Naive B cell (primary cell): ENCODE data around the gene CTAG1B. TPM values are rescaled to one million over a fixed set of nuclear protein-coding genes. Genes with fewer than 3 reads are reported as not detected.
A peak's percentile ranks its signal among the peaks of the same experiment; 100 is the strongest.
"Not testable (repeated sequence)": the region's sequence is repeated elsewhere in the genome, so short reads cannot be mapped to it uniquely, and the experiment has no call there.

ENCODE experiments used
- ATAC-seq, 2 donors: fragments of 150-1000 bp; cut with Tn5 transposase; 2 replicates each; pipeline ENCODE4 v1.10.0; 2021; ENCODE audit warnings: low read depth in 2 of 2, mild to moderate bottlenecking in 2 of 2, moderate library complexity in 2 of 2
- DNase-seq: peaks from one replicate; pipeline ENCODE4 v3.0.0; 2022
- H3K27ac Mint-ChIP-seq, 6 donors: one replicate each; pipeline ENCODE4 v1.8.0; 2020 to 2022; ENCODE audit warnings: mild to moderate bottlenecking in 6 of 6, mixed read lengths in 6 of 6, moderate library complexity in 5 of 6, inconsistent platforms in 2 of 6
- H3K27me3 Mint-ChIP-seq, 3 donors: one replicate each; pipeline ENCODE4 v1.8.0; 2021 to 2022; ENCODE audit warnings: mixed read lengths in 3 of 3, mild to moderate bottlenecking in 1 of 3
- H3K36me3 Mint-ChIP-seq, 2 donors: one replicate each; pipeline ENCODE4 v1.8.0; 2020 to 2022; ENCODE audit warnings: mixed read lengths in 2 of 2, inconsistent platforms in 1 of 2, mild to moderate bottlenecking in 1 of 2
- H3K4me1 Mint-ChIP-seq, 3 donors: one replicate each; pipeline ENCODE4 v1.8.0; 2020 to 2022; ENCODE audit warnings: mixed read lengths in 3 of 3, inconsistent platforms in 1 of 3, mild to moderate bottlenecking in 1 of 3, moderate library complexity in 1 of 3
- H3K4me3 Mint-ChIP-seq, 8 donors: one replicate each; pipeline ENCODE4 v1.8.0; 2020 to 2022; ENCODE audit warnings: mild to moderate bottlenecking in 8 of 8, mixed read lengths in 8 of 8, moderate library complexity in 8 of 8, inconsistent platforms in 2 of 8
- H3K9me3 Mint-ChIP-seq, 7 donors: one replicate each; pipeline ENCODE4 v1.8.0; 2020 to 2022; ENCODE audit warnings: mixed read lengths in 7 of 7, mild to moderate bottlenecking in 5 of 7, inconsistent platforms in 2 of 7, moderate library complexity in 1 of 7
- polyA plus RNA-seq, 6 donors: library from polyadenylated mRNA; unstranded; fragments of 300-500 nt; fragmentation: Illumina TruSeq; gene quantifications; one replicate each; pipeline ENCODE4 v1.2.3, GENCODE V29; 2021; ENCODE audit warnings: low read depth in 6 of 6

Gene CTAG1B
- polyA plus RNA-seq: not detected

- not testable (repeated sequence) for DNase-seq, H3K27me3 Mint-ChIP-seq, H3K9me3 Mint-ChIP-seq, H3K4me3 Mint-ChIP-seq, ATAC-seq, H3K27ac Mint-ChIP-seq, H3K4me1 Mint-ChIP-seq, H3K36me3 Mint-ChIP-seq
Observed at GRCh38 chrX:154619182-154619581, at the start of gene CTAG1B. CTAG1B (minus strand) TSS chrX:154619282; CDS start chrX:154619218, 64 bp downstream.

GRCh38 chrX:154661899-154662298, 42.8 kb upstream of the CTAG1B start:
- peak; percentile 50 to 60 for ATAC-seq
- H3K27ac Mint-ChIP-seq: peak overlapping the region in 4 of 6 donors; percentile 0 to 82 (median 8)
- peak; percentile 14 for DNase-seq
- no peaks in the 10 kb centered on the region for H3K27me3 Mint-ChIP-seq
- H3K4me1 Mint-ChIP-seq: peaks cover 9 to 23% (median 17%) of the 10 kb centered on the region in 3 donors
- H3K9me3 Mint-ChIP-seq: peaks cover 1 to 25% (median 6%) of the 10 kb centered on the region in 7 donors
- H3K36me3 Mint-ChIP-seq: no peaks in the 10 kb centered on the region
- H3K4me3 Mint-ChIP-seq: peak overlapping the region in 5 of 8 donors; percentile 3 to 65 (median 21)

GRCh38 chrX:154661170-154661569, 42.1 kb upstream of the CTAG1B start:
- Mint-ChIP-seq H3K4me3 (peak overlapping the region in 2 of 8 donors; percentile 1 to 65), H3K9me3 (peaks cover 1 to 25% (median 5%) of the 10 kb centered on the region in 7 donors), H3K36me3 (no peaks in the 10 kb centered on the region), H3K27me3 (no peaks in the 10 kb centered on the region), H3K4me1 (peaks cover 9 to 23% (median 17%) of the 10 kb centered on the region in 3 donors), H3K27ac (peak overlapping the region in 3 of 6 donors; percentile 16 to 56 (median 22))
- ATAC-seq: peak; percentile 25 to 47
- DNase-seq: peak; percentile 9

GRCh38 chrX:154660541-154660940, 41.5 kb upstream of the CTAG1B start:
- DNase-seq (no peak), ATAC-seq (no peak)
- H3K4me1 Mint-ChIP-seq: peaks cover 9 to 23% (median 17%) of the 10 kb centered on the region in 3 donors
- no peaks in the 10 kb centered on the region for H3K36me3 Mint-ChIP-seq
- H3K27ac Mint-ChIP-seq: no peak overlapping the region
- H3K4me3 Mint-ChIP-seq: no peak overlapping the region
- no peaks in the 10 kb centered on the region for H3K27me3 Mint-ChIP-seq
- peaks cover 1 to 25% (median 5%) of the 10 kb centered on the region in 7 donors for H3K9me3 Mint-ChIP-seq

- Mint-ChIP-seq H3K4me1 (peaks cover 9 to 23% (median 17%) of the 10 kb centered on the region in 3 donors), H3K9me3 (peaks cover 0 to 25% (median 5%) of the 10 kb centered on the region in 7 donors), H3K27ac (no peak overlapping the region), H3K36me3 (no peaks in the 10 kb centered on the region), H3K27me3 (no peaks in the 10 kb centered on the region), H3K4me3 (peak overlapping the region in 1 of 8 donors; percentile 59)
- no peak for ATAC-seq
- no peak for DNase-seq
Observed at GRCh38 chrX:154658957-154659356, 39.9 kb upstream of the CTAG1B start.

- H3K4me1 Mint-ChIP-seq: peaks cover 9 to 22% (median 17%) of the 10 kb centered on the region in 3 donors
Observed at GRCh38 chrX:154658187-154658586, 39.1 kb upstream of the CTAG1B start.

GRCh38 chrX:154657226-154657805, 38.2 kb upstream of the CTAG1B start:
- Mint-ChIP-seq H3K36me3 (no peaks in the 10 kb centered on the region), H3K9me3 (peaks cover 0 to 10% (median 4%) of the 10 kb centered on the region in 7 donors), H3K4me3 (no peak overlapping the region), H3K27ac (no peak overlapping the region), H3K4me1 (peaks cover 9 to 13% (median 13%) of the 10 kb centered on the region in 3 donors), H3K27me3 (no peaks in the 10 kb centered on the region)
- ATAC-seq (no peak), DNase-seq (no peak)

More at GRCh38 chrX:154658187-154658586, 39.1 kb upstream of the CTAG1B start:
- DNase-seq (no peak), ATAC-seq (no peak)
- peaks cover 0 to 18% (median 4%) of the 10 kb centered on the region in 7 donors for H3K9me3 Mint-ChIP-seq
- H3K27me3 Mint-ChIP-seq: no peaks in the 10 kb centered on the region
- no peaks in the 10 kb centered on the region for H3K36me3 Mint-ChIP-seq
- H3K27ac Mint-ChIP-seq: no peak overlapping the region
- H3K4me3 Mint-ChIP-seq: no peak overlapping the region

- Mint-ChIP-seq H3K4me1 (no peaks in the 10 kb centered on the region), H3K27ac (no peak overlapping the region), H3K4me3 (peak overlapping the region in 1 of 8 donors; percentile 53), H3K27me3 (no peaks in the 10 kb centered on the region), H3K9me3 (peaks cover 0 to 5% (median 0%) of the 10 kb centered on the region in 7 donors), H3K36me3 (no peaks in the 10 kb centered on the region)
- ATAC-seq (no peak), DNase-seq (no peak)
Observed at GRCh38 chrX:154655786-154656185, 36.7 kb upstream of the CTAG1B start.

GRCh38 chrX:154655346-154655745, 36.3 kb upstream of the CTAG1B start:
- H3K4me3 Mint-ChIP-seq: no peak overlapping the region
- no peaks in the 10 kb centered on the region for H3K4me1 Mint-ChIP-seq
- ATAC-seq (no peak), DNase-seq (no peak)
- H3K9me3 Mint-ChIP-seq: peaks cover 0 to 5% (median 0%) of the 10 kb centered on the region in 7 donors
- H3K27me3 Mint-ChIP-seq: no peaks in the 10 kb centered on the region
- H3K36me3 Mint-ChIP-seq: no peaks in the 10 kb centered on the region
- no peak overlapping the region for H3K27ac Mint-ChIP-seq

GRCh38 chrX:154654925-154655324, 35.8 kb upstream of the CTAG1B start:
- H3K27me3 Mint-ChIP-seq: no peaks in the 10 kb centered on the region
- peaks cover 0 to 5% (median 0%) of the 10 kb centered on the region in 7 donors for H3K9me3 Mint-ChIP-seq
- ATAC-seq (no peak), DNase-seq (no peak)
- H3K36me3 Mint-ChIP-seq: no peaks in the 10 kb centered on the region
- no peaks in the 10 kb centered on the region for H3K4me1 Mint-ChIP-seq
- H3K4me3 Mint-ChIP-seq: no peak overlapping the region
- peak overlapping the region in 1 of 6 donors; percentile 74 for H3K27ac Mint-ChIP-seq

GRCh38 chrX:154654372-154654771, 35.3 kb upstream of the CTAG1B start:
- no peak overlapping the region for H3K27ac Mint-ChIP-seq

GRCh38 chrX:154653413-154653812, 34.3 kb upstream of the CTAG1B start, which contains the start of gene CTAG2:
CTAG2 (minus strand) TSS chrX:154653579; CDS start chrX:154653515, 64 bp downstream.
- not testable (repeated sequence) for H3K27me3 Mint-ChIP-seq, DNase-seq, H3K9me3 Mint-ChIP-seq, H3K4me3 Mint-ChIP-seq, H3K27ac Mint-ChIP-seq, ATAC-seq, H3K36me3 Mint-ChIP-seq, H3K4me1 Mint-ChIP-seq

More at GRCh38 chrX:154654372-154654771, 35.3 kb upstream of the CTAG1B start:
- peaks cover 0 to 5% (median 0%) of the 10 kb centered on the region in 7 donors for H3K9me3 Mint-ChIP-seq
- DNase-seq: no peak
- no peaks in the 10 kb centered on the region for H3K4me1 Mint-ChIP-seq
- H3K4me3 Mint-ChIP-seq: no peak overlapping the region
- H3K27me3 Mint-ChIP-seq: no peaks in the 10 kb centered on the region
- H3K36me3 Mint-ChIP-seq: no peaks in the 10 kb centered on the region
- no peak for ATAC-seq

- H3K27ac Mint-ChIP-seq: no peak overlapping the region
- no peaks in the 10 kb centered on the region for H3K36me3 Mint-ChIP-seq
Observed at GRCh38 chrX:154653048-154653401, 33.9 kb upstream of the CTAG1B start.

GRCh38 chrX:154652311-154653047, 33.4 kb upstream of the CTAG1B start:
- no peak for ATAC-seq
- Mint-ChIP-seq H3K27ac (no peak overlapping the region), H3K9me3 (peaks cover 0 to 2% (median 0%) of the 10 kb centered on the region in 7 donors), H3K4me1 (no peaks in the 10 kb centered on the region), H3K27me3 (no peaks in the 10 kb centered on the region), H3K36me3 (no peaks in the 10 kb centered on the region), H3K4me3 (no peak overlapping the region)
- no peak for DNase-seq

More at GRCh38 chrX:154653048-154653401, 33.9 kb upstream of the CTAG1B start:
- Mint-ChIP-seq H3K4me1 (no peaks in the 10 kb centered on the region), H3K9me3 (peaks cover 0 to 2% (median 0%) of the 10 kb centered on the region in 7 donors), H3K4me3 (no peak overlapping the region), H3K27me3 (no peaks in the 10 kb centered on the region)
- DNase-seq: no peak
- no peak for ATAC-seq
